PC-9 (cell line): ENCODE measurements around the gene TSPEAR.

ENCODE experiments used
- EZH2 ChIP-seq: fragments of 200-600 bp; sonication (generic); IDR thresholded peaks from 2 replicates; pipeline ENCODE4 v1.8.0; 2017; ENCODE audit warnings: antibody characterized with exemption, low read depth
- TF ChIP-seq, protein P1 (sequence below): fragments of 200-600 bp; sonication (generic); conservative IDR thresholded peaks from 2 replicates; pipeline ENCODE4 v1.6.1; 2017; ENCODE audit warnings: mixed run types, antibody characterized with exemption, mild to moderate bottlenecking, moderate library complexity

DNA sequence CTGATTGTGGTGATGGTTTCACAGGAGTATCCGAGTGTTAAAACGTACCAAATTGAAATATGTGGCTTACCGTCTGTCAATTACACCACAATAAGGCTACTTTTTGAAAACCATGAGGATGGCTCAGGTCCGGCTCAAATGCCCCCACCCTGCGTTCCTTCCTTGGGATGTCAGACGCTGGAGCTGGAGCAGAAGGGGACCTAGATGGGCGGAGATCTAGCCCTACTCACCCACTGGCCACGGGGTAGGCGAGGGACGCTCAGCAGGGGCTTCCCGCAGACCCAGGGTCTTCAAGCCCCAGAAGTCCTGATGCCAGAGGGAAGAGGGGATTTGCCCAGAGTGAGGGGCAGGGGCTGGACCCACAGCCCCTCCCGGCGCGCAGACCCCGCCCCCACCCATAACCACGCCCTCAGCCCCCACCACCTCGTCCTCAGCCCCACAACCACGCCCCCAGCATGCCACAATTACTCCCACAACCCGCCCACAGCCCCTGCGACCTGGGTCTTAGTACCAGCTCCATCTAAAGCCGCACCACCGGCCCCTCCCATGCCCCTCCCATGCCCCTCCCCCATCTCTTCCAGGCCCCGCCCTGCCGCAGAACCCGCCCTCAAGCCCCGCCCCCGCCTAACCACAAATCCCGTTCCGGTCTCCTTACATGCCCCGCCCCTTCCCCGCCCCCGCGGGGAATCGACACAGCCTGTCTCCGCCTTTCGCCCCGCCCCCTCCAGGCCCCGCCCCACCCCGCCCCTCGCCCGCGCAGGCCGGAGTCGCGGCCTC is 256.4 kb downstream of the TSPEAR start, which contains the start of gene LRRC3:
- TF ChIP-seq, protein P1, sequence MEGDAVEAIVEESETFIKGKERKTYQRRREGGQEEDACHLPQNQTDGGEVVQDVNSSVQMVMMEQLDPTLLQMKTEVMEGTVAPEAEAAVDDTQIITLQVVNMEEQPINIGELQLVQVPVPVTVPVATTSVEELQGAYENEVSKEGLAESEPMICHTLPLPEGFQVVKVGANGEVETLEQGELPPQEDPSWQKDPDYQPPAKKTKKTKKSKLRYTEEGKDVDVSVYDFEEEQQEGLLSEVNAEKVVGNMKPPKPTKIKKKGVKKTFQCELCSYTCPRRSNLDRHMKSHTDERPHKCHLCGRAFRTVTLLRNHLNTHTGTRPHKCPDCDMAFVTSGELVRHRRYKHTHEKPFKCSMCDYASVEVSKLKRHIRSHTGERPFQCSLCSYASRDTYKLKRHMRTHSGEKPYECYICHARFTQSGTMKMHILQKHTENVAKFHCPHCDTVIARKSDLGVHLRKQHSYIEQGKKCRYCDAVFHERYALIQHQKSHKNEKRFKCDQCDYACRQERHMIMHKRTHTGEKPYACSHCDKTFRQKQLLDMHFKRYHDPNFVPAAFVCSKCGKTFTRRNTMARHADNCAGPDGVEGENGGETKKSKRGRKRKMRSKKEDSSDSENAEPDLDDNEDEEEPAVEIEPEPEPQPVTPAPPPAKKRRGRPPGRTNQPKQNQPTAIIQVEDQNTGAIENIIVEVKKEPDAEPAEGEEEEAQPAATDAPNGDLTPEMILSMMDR: no peak
- no peak for TF ChIP-seq EZH2
